Adrenal gland (tissue), 5 donors: ENCODE data around the gene KEL.

Experiments
- CTCF ChIP-seq, 6 experiments: fragments of 450-650 bp in 4 of 6; fragments of 200-600 bp in 2 of 6; sonication (generic) in 1 of 6; IDR thresholded peaks; 1 replicate in 5 of 6; 2 replicates in 1 of 6; pipeline versions ENCODE4 v1.5.1 to v1.8.0; 2016 to 2021; ENCODE audit warnings: antibody characterized with exemption in 6 of 6, mild to moderate bottlenecking in 2 of 6, moderate library complexity in 1 of 6
- POLR2A ChIP-seq, 2 donors: fragments of 450-650 bp; IDR thresholded peaks; one replicate each; pipeline ENCODE4 v1.6.1; 2017; ENCODE audit warnings: antibody characterized with exemption in 2 of 2, mild to moderate bottlenecking in 2 of 2, moderate library complexity in 1 of 2
- donor health status: DM: no; HTN: no; CAD: no.

GRCh38 chr7:142910031-142910433 is 52.1 kb downstream of the KEL start:
- TF ChIP-seq CTCF (IDR thresholded peaks at IDR 0.05) (no peak), POLR2A (IDR thresholded peaks at IDR 0.05) (no peak)
